ENCODE results near the gene IL2RG.

Gene IL2RG

DNA sequence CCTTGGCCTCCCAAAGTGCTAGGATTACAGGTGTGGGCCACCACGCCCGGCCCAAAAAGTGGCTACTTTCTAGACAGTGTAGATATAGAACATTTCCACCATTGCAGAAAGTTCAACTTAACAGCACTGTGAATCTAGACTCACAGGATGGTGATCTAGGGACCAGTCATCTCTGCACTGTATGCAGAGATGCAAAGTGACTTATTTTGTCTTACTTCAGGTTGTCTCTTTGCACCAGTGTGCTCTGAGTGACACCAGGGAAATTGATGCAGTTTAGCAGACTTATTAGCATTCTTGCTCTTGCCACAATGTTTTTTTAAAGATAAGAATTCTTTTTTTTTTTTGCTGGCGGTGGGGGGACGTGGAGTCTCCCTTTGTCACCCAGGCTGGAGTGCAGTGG, 28.6 kb downstream of the IL2RG start:
- TF ChIP-seq, protein P1, sequence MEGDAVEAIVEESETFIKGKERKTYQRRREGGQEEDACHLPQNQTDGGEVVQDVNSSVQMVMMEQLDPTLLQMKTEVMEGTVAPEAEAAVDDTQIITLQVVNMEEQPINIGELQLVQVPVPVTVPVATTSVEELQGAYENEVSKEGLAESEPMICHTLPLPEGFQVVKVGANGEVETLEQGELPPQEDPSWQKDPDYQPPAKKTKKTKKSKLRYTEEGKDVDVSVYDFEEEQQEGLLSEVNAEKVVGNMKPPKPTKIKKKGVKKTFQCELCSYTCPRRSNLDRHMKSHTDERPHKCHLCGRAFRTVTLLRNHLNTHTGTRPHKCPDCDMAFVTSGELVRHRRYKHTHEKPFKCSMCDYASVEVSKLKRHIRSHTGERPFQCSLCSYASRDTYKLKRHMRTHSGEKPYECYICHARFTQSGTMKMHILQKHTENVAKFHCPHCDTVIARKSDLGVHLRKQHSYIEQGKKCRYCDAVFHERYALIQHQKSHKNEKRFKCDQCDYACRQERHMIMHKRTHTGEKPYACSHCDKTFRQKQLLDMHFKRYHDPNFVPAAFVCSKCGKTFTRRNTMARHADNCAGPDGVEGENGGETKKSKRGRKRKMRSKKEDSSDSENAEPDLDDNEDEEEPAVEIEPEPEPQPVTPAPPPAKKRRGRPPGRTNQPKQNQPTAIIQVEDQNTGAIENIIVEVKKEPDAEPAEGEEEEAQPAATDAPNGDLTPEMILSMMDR (IDR thresholded peaks at IDR 0.05; ENCODE audit: control insufficient read depth, insufficient read depth, low read depth, low read length, missing control alignments), result no peak
- no peak overlapping the region for H3K4me3 ChIP-seq (ENCODE audit: control insufficient read depth, low read depth, low read length)
- DNase-seq (ENCODE audit: low read depth), result no peak

DNA sequence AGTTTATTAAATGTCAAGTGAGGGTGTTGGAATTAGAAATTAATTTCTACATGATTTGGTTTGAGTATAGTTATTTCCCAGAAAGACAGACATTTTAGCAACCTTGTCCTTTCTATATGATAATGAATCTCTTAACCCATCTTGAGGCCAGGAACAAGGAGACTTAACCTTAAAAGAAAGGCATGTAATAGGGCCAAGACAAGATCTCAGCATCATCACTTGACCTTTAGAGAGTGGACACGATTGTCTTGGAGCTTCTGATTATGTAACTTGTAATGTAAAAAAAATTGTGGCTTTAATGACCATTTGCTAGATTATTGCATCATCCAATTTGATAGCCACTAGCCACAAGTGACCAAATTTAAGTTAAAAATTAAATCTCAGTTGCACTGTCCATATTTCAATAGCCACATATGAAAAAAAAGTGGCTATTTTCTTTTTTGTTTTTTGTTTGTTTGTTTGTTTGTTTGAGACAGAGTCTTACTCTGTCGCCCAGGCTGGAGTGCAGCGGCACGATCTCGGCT, 29.2 kb downstream of the IL2RG start:
- TF ChIP-seq, protein P1 (IDR thresholded peaks at IDR 0.05; ENCODE audit: control insufficient read depth, insufficient read depth, low read depth, low read length, missing control alignments), result no peak
- H3K4me3 ChIP-seq (ENCODE audit: control insufficient read depth, low read depth, low read length), result no peak overlapping the region
- DNase-seq (ENCODE audit: low read depth), result no peak

DNA sequence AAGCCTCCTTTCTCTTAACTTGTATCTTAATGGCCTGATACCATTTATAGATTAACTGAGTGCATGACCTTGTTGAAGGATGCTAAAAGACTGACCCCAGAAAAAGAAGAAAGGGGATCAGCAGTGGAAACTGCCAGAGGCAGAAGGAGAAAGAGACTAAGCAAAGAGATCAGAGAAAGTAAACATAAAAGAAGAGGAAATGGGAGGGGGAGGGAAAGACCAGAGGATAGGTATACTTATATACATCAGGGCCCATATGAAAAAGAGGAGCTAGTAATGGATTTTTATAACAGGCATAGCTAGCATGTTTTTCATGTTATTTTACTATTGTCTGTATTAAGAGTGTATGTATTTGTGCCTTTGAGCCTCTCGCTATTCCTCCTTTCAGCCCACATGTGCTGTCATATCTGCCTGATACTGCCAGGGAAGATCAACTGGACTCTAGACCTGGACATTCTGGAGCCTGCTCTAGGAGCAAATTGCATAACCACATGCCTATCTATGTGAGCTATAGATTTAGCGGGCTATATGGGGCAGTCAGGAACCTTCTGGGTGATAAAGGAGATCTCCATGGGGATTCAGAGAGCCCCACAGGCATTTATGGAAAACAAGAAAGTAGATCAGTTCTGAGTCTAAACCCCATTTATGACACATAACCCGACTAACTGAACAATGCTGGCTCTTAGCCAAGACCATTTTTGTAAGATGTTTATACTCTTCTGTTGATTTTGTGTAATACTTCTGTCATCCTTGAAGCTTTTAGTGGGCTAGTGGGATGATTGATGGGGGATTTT, 29.9 kb downstream of the IL2RG start:
- H3K4me3 ChIP-seq (ENCODE audit: control insufficient read depth, low read depth, low read length), result no peak overlapping the region
- no peak for DNase-seq (ENCODE audit: low read depth)
- TF ChIP-seq, protein P1 (IDR thresholded peaks at IDR 0.05; ENCODE audit: control insufficient read depth, insufficient read depth, low read depth, low read length, missing control alignments), result no peak

DNA sequence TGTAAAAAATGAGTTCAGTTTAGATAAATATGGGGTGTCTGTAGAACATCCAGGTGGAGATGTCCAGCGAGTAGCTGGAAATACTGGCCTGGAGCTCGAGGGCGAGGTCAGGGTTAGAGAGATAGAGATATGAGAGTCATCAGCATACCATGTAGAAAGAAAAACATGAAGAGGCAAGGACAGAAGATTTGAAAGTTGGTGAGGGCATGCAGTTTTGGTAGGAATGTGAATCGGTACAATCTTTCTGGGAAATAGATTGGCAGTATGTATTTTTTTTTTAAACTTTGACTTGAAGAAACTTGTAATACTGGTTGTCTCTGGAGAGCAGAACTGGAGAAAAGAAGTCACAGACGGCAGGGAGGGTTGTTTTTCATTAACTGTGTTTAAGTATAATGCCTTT, 40.8 kb downstream of the IL2RG start:
- no peak overlapping the region for H3K4me3 ChIP-seq (ENCODE audit: control insufficient read depth, low read depth, low read length)
- no peak for DNase-seq (ENCODE audit: low read depth)
- TF ChIP-seq, protein P1 (IDR thresholded peaks at IDR 0.05; ENCODE audit: control insufficient read depth, insufficient read depth, low read depth, low read length, missing control alignments), result no peak

DNA sequence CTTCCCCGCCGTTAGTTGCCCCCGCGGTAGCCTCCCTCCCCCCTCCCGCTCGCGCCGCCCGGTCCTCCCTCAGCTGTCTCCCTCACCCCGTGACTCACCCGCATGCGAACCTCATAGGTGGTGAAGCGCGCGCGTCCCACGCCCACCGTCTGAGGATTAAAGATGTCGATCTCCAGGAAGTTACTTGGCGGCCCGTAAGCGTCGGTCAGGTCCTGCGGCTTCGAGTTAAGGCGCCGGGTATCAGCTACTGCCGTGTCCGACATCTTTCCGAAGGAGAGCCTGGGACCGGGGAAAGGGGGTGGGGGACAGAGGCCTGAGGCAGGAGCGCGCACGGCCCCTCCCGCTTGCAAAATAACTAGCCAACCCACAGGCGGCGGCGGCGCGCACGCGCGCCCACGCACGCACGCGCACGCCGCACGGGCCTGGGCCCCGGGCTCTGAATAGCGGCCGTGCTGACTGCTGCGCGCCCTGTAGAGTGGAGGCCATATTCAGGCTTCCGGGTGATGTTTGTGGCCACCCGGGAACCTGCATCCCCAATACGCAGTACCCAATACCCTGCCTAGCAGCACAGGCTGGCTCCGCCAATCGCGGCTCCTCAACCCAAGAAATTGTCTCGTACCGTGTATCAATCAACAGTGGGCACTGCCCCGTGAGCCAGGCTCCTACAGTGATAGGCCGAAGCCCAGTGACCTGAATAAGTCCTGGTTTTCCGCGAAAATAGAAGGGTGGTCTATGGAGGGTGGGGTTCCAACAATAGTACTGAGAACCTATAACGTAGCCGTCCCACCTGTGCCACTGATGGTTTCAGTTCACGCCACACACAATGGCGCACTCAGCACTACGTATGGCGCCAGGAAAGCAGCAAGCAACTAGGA, 43.1 kb downstream of the IL2RG start, which contains the start of gene SNX12:
SNX12 (minus strand) TSS at position 291 of the 875 bp plus-strand sequence; CDS start at position 263, 28 bp downstream.
- TF ChIP-seq, protein P1 (IDR thresholded peaks at IDR 0.05; ENCODE audit: control insufficient read depth, insufficient read depth, low read depth, low read length, missing control alignments), result no peak
- peak; percentile 82 for DNase-seq (ENCODE audit: low read depth)
- H3K4me3 ChIP-seq (ENCODE audit: control insufficient read depth, low read depth, low read length), result peak within 1 kb of the TSS; percentile 67

DNA sequence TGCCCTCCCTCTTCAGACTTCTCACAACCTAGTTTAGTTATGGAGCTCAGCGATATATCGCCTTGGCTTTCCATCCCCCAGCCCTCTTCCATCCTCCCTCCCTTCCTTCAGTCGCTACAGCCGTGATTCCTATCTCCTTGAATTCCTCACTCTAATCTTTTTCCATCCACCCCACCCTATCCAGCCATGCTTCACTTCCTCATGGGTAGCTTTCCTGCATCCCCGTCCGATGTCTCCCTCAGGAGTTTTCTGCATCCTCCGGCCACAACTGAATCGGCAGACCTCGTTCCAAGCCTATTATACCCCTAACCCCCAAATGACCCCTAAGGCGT, 43.7 kb downstream of the IL2RG start:
- TF ChIP-seq, protein P1 (IDR thresholded peaks at IDR 0.05; ENCODE audit: control insufficient read depth, insufficient read depth, low read depth, low read length, missing control alignments), result no peak
- H3K4me3 ChIP-seq (ENCODE audit: control insufficient read depth, low read depth, low read length), result peak overlapping the region; percentile 67
- DNase-seq (ENCODE audit: low read depth), result no peak
